Panc1 (cell line): ENCODE data around the gene SPDYE16. TPM values are rescaled to one million over a fixed set of nuclear protein-coding genes. Genes with fewer than 3 reads are reported as not detected.
A peak's percentile ranks its signal among the peaks of the same experiment; 100 is the strongest.
"Not testable (repeated sequence)": the region's sequence is repeated elsewhere in the genome, so short reads cannot be mapped to it uniquely, and the experiment has no call there.

Source experiments
- ATAC-seq: fragments of 200-7000 bp; cut with Tn5 transposase; 2 replicates; pipeline ENCODE4 v1.9.1; 2020; ENCODE audit warnings: mild to moderate bottlenecking, moderate library complexity
- BruUV-seq: library from RNA; stranded (reverse); fragments of 400-500 nt; replicated peaks from 2 replicates; lab custom pipeline; 2021; lab: Mats Ljungman, UMichigan
- CTCF ChIA-PET: fragments of 300-600 bp; sonication (Branson Sonifier 250); formaldehyde crosslinking; loops from one replicate; lab custom pipeline; 2022; ENCODE audit warnings: antibody characterized with exemption; lab: Charles Lee
- POLR2A ChIA-PET: fragments of 300-600 bp; sonication (Branson Sonifier 250); formaldehyde crosslinking; loops from one replicate; lab custom pipeline; 2022; ENCODE audit warnings: antibody characterized with exemption; lab: Charles Lee
- DNase-seq: peaks from one replicate; pipeline ENCODE4 v3.0.0-alpha.2; 2010; ENCODE audit warnings: low read depth, low spot score
- H3K27ac ChIP-seq: 2 replicates; pipeline ENCODE4 v1.5.1; 2011; ENCODE audit warnings: mild to moderate bottlenecking, low read length, inconsistent platforms
- H3K27me3 ChIP-seq: fragments of 200-500 bp; sonication (Bioruptor generic); 2 replicates; pipeline ENCODE4 v1.6.0; 2014; ENCODE audit warnings: low read length, inconsistent platforms; ENCODE audit not compliant: control insufficient read depth, insufficient read depth
- H3K36me3 ChIP-seq: fragments of 200-500 bp; sonication (Bioruptor generic); 2 replicates; pipeline ENCODE4 v1.5.1; 2014; ENCODE audit warnings: inconsistent platforms, mild to moderate bottlenecking, low read length, moderate library complexity; ENCODE audit not compliant: control insufficient read depth, insufficient read depth
- H3K4me1 ChIP-seq: 2 replicates; pipeline ENCODE4 v1.5.1; 2011; ENCODE audit warnings: inconsistent platforms, mild to moderate bottlenecking, low read length, moderate library complexity; ENCODE audit not compliant: control insufficient read depth, insufficient read depth
- H3K4me3 ChIP-seq, 2 experiments: 2 replicates each; pipeline ENCODE4 v1.5.1; 2011 to 2012; ENCODE audit warnings: low read depth in 2 of 2, low read length in 2 of 2, mild to moderate bottlenecking in 2 of 2, inconsistent platforms in 1 of 2, moderate library complexity in 1 of 2
- H3K9me3 ChIP-seq: fragments of 200-500 bp; sonication (Bioruptor generic); 2 replicates; pipeline ENCODE4 v1.5.1; 2014; ENCODE audit warnings: low read depth, mild to moderate bottlenecking, inconsistent platforms, low read length, moderate library complexity; ENCODE audit not compliant: control insufficient read depth, insufficient read depth
- in situ Hi-C: cut with HindIII; loops from 2 replicates; pipeline ENCODE4 v1.10.0; 2016; ENCODE audit warnings: low sequenced_read_pairs, low pct_unique_long_range_greater_than_20kb
- intact Hi-C: fragments of 100-400 bp; cut with micrococcal nuclease; formaldehyde crosslinking; loops from one replicate; pipeline ENCODE4 v1.10.0; 2022; ENCODE audit not compliant: unreplicated experiment
- total RNA-seq: library from RNA; stranded (reverse); gene quantifications from one replicate; pipeline ENCODE4 v1.2.1, GENCODE V29; 2021; ENCODE audit not compliant: unreplicated experiment

SPDYE16 gene
- total RNA-seq, 1 experiment from 2014 or later = not detected

GRCh38 chr7:76503244-76503643, 39.9 kb downstream of the SPDYE16 start:
- CTCF ChIA-PET, POLR2A ChIA-PET, H3K36me3 ChIP-seq, H3K27ac ChIP-seq, H3K4me1 ChIP-seq, ATAC-seq, intact Hi-C loops, BruUV-seq, H3K9me3 ChIP-seq, H3K4me3 ChIP-seq, in situ Hi-C loops, DNase-seq, H3K27me3 ChIP-seq: not testable (repeated sequence)

- H3K4me1 ChIP-seq, CTCF ChIA-PET, H3K4me3 ChIP-seq, BruUV-seq, H3K27ac ChIP-seq, POLR2A ChIA-PET, H3K9me3 ChIP-seq, in situ Hi-C loops, H3K27me3 ChIP-seq, intact Hi-C loops, ATAC-seq, DNase-seq, H3K36me3 ChIP-seq: not testable (repeated sequence)
These were observed 40.3 kb downstream of the SPDYE16 start for GRCh38 chr7:76502836-76503235.

GRCh38 chr7:76502224-76502623, 40.9 kb downstream of the SPDYE16 start:
- H3K4me1 ChIP-seq, BruUV-seq, H3K9me3 ChIP-seq, H3K4me3 ChIP-seq, POLR2A ChIA-PET, CTCF ChIA-PET, intact Hi-C loops, ATAC-seq, in situ Hi-C loops, H3K27me3 ChIP-seq, DNase-seq, H3K27ac ChIP-seq, H3K36me3 ChIP-seq: not testable (repeated sequence)

GRCh38 chr7:76499924-76500241, 43.2 kb downstream of the SPDYE16 start:
- intact Hi-C loops, in situ Hi-C loops, DNase-seq, H3K4me3 ChIP-seq, H3K27me3 ChIP-seq, CTCF ChIA-PET, POLR2A ChIA-PET, H3K9me3 ChIP-seq, H3K27ac ChIP-seq, BruUV-seq, H3K36me3 ChIP-seq, H3K4me1 ChIP-seq: not testable (repeated sequence)
- peak; percentile 33; the same call in 1 of the 2 replicates for ATAC-seq

- H3K27me3 ChIP-seq, in situ Hi-C loops, intact Hi-C loops, ATAC-seq, H3K36me3 ChIP-seq, POLR2A ChIA-PET, H3K9me3 ChIP-seq, H3K4me3 ChIP-seq, DNase-seq, H3K4me1 ChIP-seq, BruUV-seq, H3K27ac ChIP-seq, CTCF ChIA-PET: not testable (repeated sequence)
These were observed 43.7 kb downstream of the SPDYE16 start for GRCh38 chr7:76499201-76499923.

- ATAC-seq, DNase-seq, H3K27ac ChIP-seq, POLR2A ChIA-PET, H3K4me1 ChIP-seq, H3K4me3 ChIP-seq, H3K27me3 ChIP-seq, H3K36me3 ChIP-seq, in situ Hi-C loops, BruUV-seq, intact Hi-C loops, CTCF ChIA-PET, H3K9me3 ChIP-seq: not testable (repeated sequence)
These were observed 44.4 kb downstream of the SPDYE16 start for GRCh38 chr7:76498583-76499200.

GRCh38 chr7:76497918-76498582, 45.0 kb downstream of the SPDYE16 start:
- ATAC-seq, H3K27me3 ChIP-seq, in situ Hi-C loops, H3K9me3 ChIP-seq, BruUV-seq, H3K4me1 ChIP-seq, H3K4me3 ChIP-seq, CTCF ChIA-PET, H3K27ac ChIP-seq, DNase-seq, H3K36me3 ChIP-seq, intact Hi-C loops, POLR2A ChIA-PET: not testable (repeated sequence)
